ENCODE measurements around the gene RASGRP2.
A peak's percentile ranks its signal among the peaks of the same experiment; 100 is the strongest.

Gene RASGRP2

DNA sequence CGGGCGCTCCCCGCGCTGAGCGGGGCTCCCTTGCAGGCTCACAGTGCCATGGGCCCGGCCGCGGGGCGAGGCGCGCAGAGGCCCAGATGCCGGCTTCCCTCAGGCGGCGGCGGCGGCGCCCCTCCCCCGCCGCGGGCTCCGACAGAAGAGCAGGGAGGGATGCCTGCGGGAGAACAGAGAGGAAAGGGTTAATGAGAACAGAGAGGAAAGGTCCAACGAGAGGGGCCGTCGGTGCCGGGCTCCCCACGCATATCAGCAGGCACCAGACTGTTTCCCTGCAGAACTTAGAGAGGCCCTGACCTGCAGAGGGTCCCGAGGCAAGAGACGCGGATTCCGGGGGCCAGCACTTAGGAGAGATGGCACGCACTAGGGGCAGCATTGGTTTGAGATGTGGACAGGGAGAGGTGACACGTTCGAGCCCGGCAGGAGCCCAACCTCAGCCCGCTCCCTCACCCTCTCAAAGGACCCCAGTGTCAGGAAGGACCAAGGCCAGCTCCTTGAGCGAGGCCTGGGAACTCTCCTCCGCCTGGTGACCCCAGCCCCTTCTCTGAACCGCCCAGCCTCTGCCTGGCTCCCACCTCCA, 30.1 kb downstream of the RASGRP2 start:
- POLR2A ChIA-PET, result no interaction called here

More for the DNA sequence above, 30.1 kb downstream of the RASGRP2 start:
- Histone ChIP-seq H3K27ac (ENCODE audit: extremely low read depth, low read depth, low read length) (no peak overlapping the region), H3K36me3 (ENCODE audit: control insufficient read depth in 2 of 2, insufficient read depth in 1 of 2, low read length in 2 of 2) (no peaks in the 10 kb centered on the region), H3K9me3 (ENCODE audit: control insufficient read depth, insufficient read depth, low read depth, low read length) (no peaks in the 10 kb centered on the region), H3K4me3 (ENCODE audit: low read depth, low read length) (no peak overlapping the region), H3K4me1 (ENCODE audit: control insufficient read depth, insufficient read depth, low read length) (no peaks in the 10 kb centered on the region)
- TF ChIP-seq, protein P1, sequence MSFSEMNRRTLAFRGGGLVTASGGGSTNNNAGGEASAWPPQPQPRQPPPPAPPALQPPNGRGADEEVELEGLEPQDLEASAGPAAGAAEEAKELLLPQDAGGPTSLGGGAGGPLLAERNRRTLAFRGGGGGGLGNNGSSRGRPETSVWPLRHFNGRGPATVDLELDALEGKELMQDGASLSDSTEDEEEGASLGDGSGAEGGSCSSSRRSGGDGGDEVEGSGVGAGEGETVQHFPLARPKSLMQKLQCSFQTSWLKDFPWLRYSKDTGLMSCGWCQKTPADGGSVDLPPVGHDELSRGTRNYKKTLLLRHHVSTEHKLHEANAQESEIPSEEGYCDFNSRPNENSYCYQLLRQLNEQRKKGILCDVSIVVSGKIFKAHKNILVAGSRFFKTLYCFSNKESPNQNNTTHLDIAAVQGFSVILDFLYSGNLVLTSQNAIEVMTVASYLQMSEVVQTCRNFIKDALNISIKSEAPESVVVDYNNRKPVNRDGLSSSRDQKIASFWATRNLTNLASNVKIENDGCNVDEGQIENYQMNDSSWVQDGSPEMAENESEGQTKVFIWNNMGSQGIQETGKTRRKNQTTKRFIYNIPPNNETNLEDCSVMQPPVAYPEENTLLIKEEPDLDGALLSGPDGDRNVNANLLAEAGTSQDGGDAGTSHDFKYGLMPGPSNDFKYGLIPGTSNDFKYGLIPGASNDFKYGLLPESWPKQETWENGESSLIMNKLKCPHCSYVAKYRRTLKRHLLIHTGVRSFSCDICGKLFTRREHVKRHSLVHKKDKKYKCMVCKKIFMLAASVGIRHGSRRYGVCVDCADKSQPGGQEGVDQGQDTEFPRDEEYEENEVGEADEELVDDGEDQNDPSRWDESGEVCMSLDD (tag by site-specific recombination; IDR thresholded peaks at IDR 0.05), result no peak
- TF ChIP-seq ZNF658 (tag by site-specific recombination; IDR thresholded peaks at IDR 0.05), result no peak
- TF ChIP-seq ZNF121 (tag by site-specific recombination; IDR thresholded peaks at IDR 0.05), result no peak
- no peak for TF ChIP-seq YY2 (tag by site-specific recombination; IDR thresholded peaks at IDR 0.05)
- no peak for TF ChIP-seq ZNF433 (tag by site-specific recombination; IDR thresholded peaks at IDR 0.05; ENCODE audit: low read depth)
- TF ChIP-seq, protein P2, sequence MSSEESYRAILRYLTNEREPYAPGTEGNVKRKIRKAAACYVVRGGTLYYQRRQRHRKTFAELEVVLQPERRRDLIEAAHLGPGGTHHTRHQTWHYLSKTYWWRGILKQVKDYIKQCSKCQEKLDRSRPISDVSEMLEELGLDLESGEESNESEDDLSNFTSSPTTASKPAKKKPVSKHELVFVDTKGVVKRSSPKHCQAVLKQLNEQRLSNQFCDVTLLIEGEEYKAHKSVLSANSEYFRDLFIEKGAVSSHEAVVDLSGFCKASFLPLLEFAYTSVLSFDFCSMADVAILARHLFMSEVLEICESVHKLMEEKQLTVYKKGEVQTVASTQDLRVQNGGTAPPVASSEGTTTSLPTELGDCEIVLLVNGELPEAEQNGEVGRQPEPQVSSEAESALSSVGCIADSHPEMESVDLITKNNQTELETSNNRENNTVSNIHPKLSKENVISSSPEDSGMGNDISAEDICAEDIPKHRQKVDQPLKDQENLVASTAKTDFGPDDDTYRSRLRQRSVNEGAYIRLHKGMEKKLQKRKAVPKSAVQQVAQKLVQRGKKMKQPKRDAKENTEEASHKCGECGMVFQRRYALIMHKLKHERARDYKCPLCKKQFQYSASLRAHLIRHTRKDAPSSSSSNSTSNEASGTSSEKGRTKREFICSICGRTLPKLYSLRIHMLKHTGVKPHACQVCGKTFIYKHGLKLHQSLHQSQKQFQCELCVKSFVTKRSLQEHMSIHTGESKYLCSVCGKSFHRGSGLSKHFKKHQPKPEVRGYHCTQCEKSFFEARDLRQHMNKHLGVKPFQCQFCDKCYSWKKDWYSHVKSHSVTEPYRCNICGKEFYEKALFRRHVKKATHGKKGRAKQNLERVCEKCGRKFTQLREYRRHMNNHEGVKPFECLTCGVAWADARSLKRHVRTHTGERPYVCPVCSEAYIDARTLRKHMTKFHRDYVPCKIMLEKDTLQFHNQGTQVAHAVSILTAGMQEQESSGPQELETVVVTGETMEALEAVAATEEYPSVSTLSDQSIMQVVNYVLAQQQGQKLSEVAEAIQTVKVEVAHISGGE (tag by site-specific recombination; conservative IDR thresholded peaks at IDR 0.05; ENCODE audit: low read depth), result no peak
- TF ChIP-seq, protein P3, sequence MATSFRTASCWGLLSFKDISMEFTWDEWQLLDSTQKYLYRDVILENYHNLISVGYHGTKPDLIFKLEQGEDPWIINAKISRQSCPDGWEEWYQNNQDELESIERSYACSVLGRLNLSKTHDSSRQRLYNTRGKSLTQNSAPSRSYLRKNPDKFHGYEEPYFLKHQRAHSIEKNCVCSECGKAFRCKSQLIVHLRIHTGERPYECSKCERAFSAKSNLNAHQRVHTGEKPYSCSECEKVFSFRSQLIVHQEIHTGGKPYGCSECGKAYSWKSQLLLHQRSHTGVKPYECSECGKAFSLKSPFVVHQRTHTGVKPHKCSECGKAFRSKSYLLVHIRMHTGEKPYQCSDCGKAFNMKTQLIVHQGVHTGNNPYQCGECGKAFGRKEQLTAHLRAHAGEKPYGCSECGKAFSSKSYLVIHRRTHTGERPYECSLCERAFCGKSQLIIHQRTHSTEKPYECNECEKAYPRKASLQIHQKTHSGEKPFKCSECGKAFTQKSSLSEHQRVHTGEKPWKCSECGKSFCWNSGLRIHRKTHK (tag by site-specific recombination; IDR thresholded peaks at IDR 0.05), result no peak
- peak; percentile 83 for TF ChIP-seq ZNF335 (tag by site-specific recombination; conservative IDR thresholded peaks at IDR 0.05)
- TF ChIP-seq ZBTB1 (tag by site-specific recombination; IDR thresholded peaks at IDR 0.05), result no peak
- TF ChIP-seq, protein P4, sequence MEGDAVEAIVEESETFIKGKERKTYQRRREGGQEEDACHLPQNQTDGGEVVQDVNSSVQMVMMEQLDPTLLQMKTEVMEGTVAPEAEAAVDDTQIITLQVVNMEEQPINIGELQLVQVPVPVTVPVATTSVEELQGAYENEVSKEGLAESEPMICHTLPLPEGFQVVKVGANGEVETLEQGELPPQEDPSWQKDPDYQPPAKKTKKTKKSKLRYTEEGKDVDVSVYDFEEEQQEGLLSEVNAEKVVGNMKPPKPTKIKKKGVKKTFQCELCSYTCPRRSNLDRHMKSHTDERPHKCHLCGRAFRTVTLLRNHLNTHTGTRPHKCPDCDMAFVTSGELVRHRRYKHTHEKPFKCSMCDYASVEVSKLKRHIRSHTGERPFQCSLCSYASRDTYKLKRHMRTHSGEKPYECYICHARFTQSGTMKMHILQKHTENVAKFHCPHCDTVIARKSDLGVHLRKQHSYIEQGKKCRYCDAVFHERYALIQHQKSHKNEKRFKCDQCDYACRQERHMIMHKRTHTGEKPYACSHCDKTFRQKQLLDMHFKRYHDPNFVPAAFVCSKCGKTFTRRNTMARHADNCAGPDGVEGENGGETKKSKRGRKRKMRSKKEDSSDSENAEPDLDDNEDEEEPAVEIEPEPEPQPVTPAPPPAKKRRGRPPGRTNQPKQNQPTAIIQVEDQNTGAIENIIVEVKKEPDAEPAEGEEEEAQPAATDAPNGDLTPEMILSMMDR (tag by site-specific recombination; IDR thresholded peaks at IDR 0.05), result no peak
- TF ChIP-seq, protein P5, sequence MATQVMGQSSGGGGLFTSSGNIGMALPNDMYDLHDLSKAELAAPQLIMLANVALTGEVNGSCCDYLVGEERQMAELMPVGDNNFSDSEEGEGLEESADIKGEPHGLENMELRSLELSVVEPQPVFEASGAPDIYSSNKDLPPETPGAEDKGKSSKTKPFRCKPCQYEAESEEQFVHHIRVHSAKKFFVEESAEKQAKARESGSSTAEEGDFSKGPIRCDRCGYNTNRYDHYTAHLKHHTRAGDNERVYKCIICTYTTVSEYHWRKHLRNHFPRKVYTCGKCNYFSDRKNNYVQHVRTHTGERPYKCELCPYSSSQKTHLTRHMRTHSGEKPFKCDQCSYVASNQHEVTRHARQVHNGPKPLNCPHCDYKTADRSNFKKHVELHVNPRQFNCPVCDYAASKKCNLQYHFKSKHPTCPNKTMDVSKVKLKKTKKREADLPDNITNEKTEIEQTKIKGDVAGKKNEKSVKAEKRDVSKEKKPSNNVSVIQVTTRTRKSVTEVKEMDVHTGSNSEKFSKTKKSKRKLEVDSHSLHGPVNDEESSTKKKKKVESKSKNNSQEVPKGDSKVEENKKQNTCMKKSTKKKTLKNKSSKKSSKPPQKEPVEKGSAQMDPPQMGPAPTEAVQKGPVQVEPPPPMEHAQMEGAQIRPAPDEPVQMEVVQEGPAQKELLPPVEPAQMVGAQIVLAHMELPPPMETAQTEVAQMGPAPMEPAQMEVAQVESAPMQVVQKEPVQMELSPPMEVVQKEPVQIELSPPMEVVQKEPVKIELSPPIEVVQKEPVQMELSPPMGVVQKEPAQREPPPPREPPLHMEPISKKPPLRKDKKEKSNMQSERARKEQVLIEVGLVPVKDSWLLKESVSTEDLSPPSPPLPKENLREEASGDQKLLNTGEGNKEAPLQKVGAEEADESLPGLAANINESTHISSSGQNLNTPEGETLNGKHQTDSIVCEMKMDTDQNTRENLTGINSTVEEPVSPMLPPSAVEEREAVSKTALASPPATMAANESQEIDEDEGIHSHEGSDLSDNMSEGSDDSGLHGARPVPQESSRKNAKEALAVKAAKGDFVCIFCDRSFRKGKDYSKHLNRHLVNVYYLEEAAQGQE (tag by site-specific recombination; IDR thresholded peaks at IDR 0.05), result peak; percentile 85
- TF ChIP-seq ZNF629 (tag by site-specific recombination; IDR thresholded peaks at IDR 0.05), result no peak
- no peak for TF ChIP-seq ZNF837 (tag by site-specific recombination; IDR thresholded peaks at IDR 0.05)
- CTCF ChIA-PET, result no interaction called here

Data from HEK293 (cell line).